Measurements from ENCODE around the gene BARHL2. TPM values are rescaled to one million over a fixed set of nuclear protein-coding genes. Genes with fewer than 3 reads are reported as not detected.

BARHL2 gene
- total RNA-seq, 2 donors from 2014 or later = not detected

DNA sequence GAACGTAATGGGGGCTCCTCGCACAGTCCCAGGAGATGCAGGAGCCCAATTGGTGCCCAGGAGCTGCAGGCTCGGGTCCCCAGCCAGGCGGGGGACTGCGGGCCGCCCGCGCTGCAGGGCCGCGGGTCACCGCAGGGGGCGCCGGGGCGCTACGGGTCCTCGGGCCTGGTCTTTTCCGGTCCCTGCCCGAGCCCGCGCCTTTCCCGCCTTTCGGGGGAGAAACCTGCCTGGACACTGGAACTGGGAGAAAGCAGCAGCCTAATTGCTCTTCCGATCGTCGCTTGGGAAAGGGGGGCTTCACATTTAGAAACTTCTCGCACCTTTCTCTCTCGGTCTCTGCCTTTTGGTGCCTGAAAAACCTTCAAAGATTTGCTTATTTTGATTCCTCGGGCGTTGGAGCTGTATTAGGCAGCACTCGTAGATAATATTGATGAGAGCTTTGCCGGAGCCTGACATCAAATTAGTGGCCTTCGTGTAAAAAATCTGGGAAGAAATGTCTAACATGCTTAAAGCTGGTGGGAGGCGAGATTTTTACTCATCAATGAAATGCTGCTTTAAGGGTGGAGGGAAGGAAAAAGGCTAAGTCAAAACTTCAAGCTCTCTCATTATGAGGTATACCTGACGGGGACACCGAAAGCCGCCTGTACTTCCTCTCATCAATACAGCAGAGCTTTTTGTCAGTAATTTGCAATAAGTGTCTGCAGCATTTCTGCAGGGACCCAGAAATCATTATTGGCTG is 12.6 kb upstream of the BARHL2 start:
- Mint-ChIP-seq H3K4me1 (ENCODE audit: low read depth) (peaks cover 49% of the 10 kb centered on the region), H3K36me3 (ENCODE audit: insufficient read depth in 2 of 2) (peaks cover 7 to 8% of the 10 kb centered on the region in 2 donors), H3K9me3 (no peaks in the 10 kb centered on the region), H3K4me3 (peak overlapping the region; percentile 86 to 88), H3K27ac (peak overlapping the region; percentile 2), H3K27me3 (ENCODE audit: low read depth) (peaks cover 96% of the 10 kb centered on the region)
- peak in 1 of 2 donors; percentile 59 for DNase-seq
- peak; percentile 67 to 69 for ATAC-seq (replicated peaks in 1 of 2)

DNA sequence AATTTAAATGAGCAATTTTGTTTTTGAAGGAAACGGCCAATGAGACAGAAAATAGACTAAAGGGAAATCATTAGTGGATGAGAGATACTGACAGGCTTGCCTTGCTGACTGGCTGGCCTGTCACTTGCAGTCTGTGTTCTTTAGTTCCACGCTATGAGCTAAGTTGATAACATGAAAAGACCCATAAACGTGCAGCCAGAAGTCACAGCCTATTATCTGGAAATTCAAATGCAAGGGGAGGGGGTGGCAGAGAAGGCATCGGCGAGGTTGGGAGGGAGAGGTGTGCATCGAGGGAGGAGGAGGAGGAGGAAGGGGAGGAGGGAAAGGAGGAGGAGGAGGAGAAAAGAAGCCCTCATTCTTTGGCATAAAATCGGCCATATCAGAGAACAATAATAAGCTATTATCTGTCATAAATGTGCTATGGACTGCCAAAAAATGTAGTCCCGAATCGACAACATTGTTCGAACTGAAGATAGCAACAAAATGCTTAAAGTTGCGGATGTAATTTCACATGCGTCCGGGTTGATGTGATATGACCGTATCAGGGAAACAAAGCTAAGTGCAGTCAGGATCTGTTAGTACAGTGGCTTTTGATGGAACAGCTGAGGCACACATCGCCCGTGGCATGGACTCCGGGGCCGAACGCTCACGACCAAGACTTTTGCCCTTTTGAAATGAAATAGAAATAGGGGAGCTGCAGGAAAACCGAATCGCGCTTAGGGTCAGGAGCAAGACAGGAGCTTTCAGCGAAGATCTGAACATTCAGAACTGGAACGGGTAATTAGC is 11.6 kb upstream of the BARHL2 start:
- H3K36me3 Mint-ChIP-seq (ENCODE audit: insufficient read depth in 2 of 2) = peaks cover 8 to 10% of the 10 kb centered on the region in 2 donors
- H3K4me3 Mint-ChIP-seq = peak overlapping the region; percentile 57 to 72
- peaks cover 0 to 1% of the 10 kb centered on the region in 2 donors for H3K9me3 Mint-ChIP-seq
- peak overlapping the region; percentile 0 for H3K27ac Mint-ChIP-seq
- H3K4me1 Mint-ChIP-seq (ENCODE audit: low read depth) = peaks cover 58% of the 10 kb centered on the region
- peaks cover 98% of the 10 kb centered on the region for H3K27me3 Mint-ChIP-seq (ENCODE audit: low read depth)
- DNase-seq (no peak), ATAC-seq (replicated peaks in 1 of 2) (no peak)

DNA sequence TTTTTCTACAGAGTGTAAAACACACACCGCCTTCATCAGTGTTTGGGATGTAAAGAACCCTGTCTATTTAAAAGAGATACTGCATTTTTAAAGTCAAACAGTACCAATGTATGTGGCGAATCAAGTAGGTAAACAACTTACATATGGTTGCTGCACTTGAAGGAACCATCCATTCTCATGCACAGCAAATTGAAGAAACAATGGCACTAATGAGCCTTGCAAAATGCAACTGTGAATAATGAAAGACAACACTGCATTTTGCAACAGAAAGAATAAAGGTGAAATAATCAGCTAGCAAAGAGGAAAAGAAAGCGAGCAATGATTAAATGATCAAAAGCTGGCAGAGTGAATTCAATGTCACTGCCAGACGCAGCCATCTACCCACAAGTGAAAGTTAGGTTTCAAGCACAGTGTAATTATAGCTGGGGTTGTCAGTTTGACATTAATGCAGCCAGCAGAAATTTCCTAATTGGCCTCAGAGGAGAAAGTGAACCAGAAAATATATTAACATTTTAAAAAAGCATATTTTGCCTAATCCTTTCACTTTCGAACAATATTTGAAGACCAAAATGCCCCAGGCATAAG is 10.9 kb upstream of the BARHL2 start:
- ATAC-seq (replicated peaks in 1 of 2) (no peak), DNase-seq (no peak)
- Mint-ChIP-seq H3K27ac (no peak overlapping the region), H3K27me3 (ENCODE audit: low read depth) (peaks cover 98% of the 10 kb centered on the region), H3K9me3 (peaks cover 0 to 1% of the 10 kb centered on the region in 2 donors), H3K4me1 (ENCODE audit: low read depth) (peaks cover 65% of the 10 kb centered on the region), H3K36me3 (ENCODE audit: insufficient read depth in 2 of 2) (peaks cover 8 to 10% of the 10 kb centered on the region in 2 donors), H3K4me3 (peak overlapping the region; percentile 11 to 57)

DNA sequence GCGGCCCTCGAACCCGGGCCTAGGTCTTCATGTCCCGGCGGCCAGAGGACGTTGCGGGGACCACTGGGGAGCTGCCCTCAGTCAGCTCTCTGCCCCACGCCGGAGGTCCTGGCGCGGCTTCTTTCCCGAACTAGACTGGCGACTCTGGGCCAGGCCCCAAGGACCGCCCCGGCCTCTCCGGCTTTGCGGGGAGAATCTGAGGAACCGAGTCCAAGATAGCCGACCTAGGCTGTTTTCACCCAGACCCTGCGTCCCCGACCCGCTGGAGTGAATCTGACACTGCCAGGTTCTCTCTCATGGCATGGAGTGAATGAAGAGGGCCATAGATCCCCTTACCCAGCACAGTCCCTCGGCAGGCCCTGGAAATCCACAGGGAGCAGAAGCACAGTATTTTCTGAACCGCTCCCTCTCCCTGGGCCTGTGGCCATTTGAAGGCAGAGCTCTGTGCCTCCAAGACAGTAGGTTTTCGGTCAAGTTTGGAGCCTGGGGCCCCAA is 9.9 kb upstream of the BARHL2 start:
- ATAC-seq (replicated peaks in 1 of 2) (no peak), DNase-seq (no peak)
- peak overlapping the region; percentile 63 to 68 for H3K4me3 Mint-ChIP-seq
- peaks cover 8 to 10% of the 10 kb centered on the region in 2 donors for H3K36me3 Mint-ChIP-seq (ENCODE audit: insufficient read depth in 2 of 2)
- H3K27me3 Mint-ChIP-seq (ENCODE audit: low read depth) = peaks cover 98% of the 10 kb centered on the region
- peaks cover 68% of the 10 kb centered on the region for H3K4me1 Mint-ChIP-seq (ENCODE audit: low read depth)
- H3K9me3 Mint-ChIP-seq = peaks cover 0 to 1% of the 10 kb centered on the region in 2 donors
- no peak overlapping the region for H3K27ac Mint-ChIP-seq

DNA sequence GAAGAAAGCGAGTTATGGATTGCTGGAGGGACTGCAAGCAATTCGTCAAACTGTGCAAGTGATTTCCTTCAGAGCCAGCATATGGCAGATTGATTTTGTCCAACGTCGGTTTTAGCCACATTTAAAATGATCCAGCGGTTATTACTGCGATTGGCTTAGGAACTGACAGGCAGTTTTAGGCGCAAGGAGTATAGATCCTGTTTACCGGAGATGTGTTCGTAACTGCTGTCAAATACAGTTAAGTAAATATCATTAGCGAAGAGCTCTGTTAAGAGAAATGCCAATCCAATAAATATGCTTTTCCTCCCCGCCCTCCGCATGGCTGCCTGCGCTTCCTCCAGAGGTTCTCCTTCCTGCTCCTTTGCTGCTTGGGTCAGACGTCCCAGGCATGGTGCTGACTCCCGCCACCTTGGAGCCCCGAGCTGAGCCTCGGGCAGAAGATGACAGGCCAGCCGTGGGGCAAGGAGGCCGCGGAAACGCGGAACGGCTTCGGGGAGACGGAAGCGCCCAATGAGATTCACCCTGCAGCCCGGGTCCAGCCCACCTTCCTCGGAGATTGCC is 9.4 kb upstream of the BARHL2 start:
- H3K27ac Mint-ChIP-seq = peak overlapping the region; percentile 70
- DNase-seq = no peak

DNA sequence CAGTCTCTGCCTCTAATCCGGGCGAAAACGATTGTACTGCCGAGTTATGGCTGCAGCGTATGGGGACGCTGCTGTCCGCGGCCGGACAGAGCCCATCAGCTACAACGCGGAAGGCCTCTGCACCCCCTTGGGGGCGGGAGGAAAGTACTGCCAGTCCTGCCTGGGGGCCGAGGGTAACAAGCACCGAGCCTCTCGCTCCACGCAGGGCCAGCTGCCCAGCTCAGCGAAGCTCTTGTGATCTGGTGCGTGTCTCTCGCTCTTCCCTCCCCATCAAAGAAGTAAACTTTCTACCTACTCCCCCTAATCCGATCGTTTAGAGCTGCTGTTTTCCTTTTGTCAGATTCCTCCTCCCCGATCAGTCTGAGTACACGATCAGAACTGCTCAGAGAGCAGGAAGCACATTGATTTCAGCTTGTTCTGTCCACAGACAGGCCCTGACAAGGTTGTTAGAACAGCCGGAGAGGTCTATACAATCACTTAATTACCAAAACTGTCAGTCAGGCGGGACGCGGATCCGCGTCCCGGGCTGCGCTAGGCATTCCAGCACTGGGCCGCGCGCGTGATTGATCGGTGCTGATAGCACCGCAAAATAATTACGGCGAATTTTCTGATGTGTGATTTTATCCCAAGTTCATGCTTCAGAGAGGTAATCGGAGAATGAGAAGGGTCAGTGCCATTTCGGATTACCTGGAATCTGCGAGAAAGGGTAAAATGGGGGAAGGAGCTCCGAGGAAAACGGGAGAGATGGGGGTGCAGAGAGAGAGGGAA is 8.7 kb upstream of the BARHL2 start:
- no peak for DNase-seq
- peaks cover 99% of the 10 kb centered on the region for H3K27me3 Mint-ChIP-seq (ENCODE audit: low read depth)
- peak overlapping the region; percentile 63 to 68 for H3K4me3 Mint-ChIP-seq
- H3K4me1 Mint-ChIP-seq (ENCODE audit: low read depth) = peaks cover 76% of the 10 kb centered on the region
- peaks cover 8 to 10% of the 10 kb centered on the region in 2 donors for H3K36me3 Mint-ChIP-seq (ENCODE audit: insufficient read depth in 2 of 2)
- H3K9me3 Mint-ChIP-seq = peaks cover 0 to 1% of the 10 kb centered on the region in 2 donors
- ATAC-seq (replicated peaks in 1 of 2) = no peak
- peak overlapping the region; percentile 70 for H3K27ac Mint-ChIP-seq

More for the DNA sequence above, 9.4 kb upstream of the BARHL2 start:
- peaks cover 8 to 10% of the 10 kb centered on the region in 2 donors for H3K36me3 Mint-ChIP-seq (ENCODE audit: insufficient read depth in 2 of 2)
- no peak for ATAC-seq (replicated peaks in 1 of 2)
- H3K4me3 Mint-ChIP-seq = peak overlapping the region; percentile 63 to 68
- peaks cover 99% of the 10 kb centered on the region for H3K27me3 Mint-ChIP-seq (ENCODE audit: low read depth)
- H3K9me3 Mint-ChIP-seq = peaks cover 0 to 1% of the 10 kb centered on the region in 2 donors
- peaks cover 73% of the 10 kb centered on the region for H3K4me1 Mint-ChIP-seq (ENCODE audit: low read depth)

DNA sequence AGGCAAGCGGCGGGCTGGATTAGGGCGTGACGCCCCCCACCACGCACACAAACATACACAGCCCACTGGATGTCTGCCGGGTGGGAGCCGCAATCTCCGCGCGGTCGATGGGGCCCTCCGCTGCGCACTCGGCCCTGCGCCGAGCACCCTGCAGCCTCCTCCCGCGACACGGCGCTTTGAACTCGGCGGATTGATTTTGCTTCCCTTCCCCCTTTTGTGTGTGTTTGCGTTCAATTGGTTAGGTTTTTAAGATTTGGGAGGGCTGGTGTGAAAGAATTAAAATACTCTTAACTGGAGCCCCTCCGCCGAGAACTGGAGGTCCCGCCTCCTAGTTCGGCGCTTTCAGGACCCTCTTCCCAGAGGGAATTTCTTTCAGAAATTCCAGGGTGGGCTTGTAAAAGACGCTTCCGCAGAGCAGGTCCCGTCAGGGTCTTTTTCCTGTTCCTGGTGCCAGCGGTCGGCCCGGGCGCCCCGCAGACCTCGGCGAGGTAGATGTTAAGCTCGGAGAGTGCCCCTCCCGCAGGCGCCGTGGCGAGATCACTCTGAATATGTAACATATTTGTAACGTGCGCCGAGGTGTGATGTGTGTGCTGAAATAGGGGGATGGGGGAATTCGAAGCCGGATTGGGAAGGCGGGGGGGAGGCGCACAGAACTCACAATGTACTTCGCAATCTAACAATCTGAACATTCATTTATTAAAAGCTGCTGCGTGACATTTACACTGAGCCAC is 8.0 kb upstream of the BARHL2 start:
- no peak for DNase-seq
- no peak for ATAC-seq (replicated peaks in 1 of 2)
- Mint-ChIP-seq H3K9me3 (peaks cover 0 to 1% of the 10 kb centered on the region in 2 donors), H3K4me1 (ENCODE audit: low read depth) (peaks cover 71% of the 10 kb centered on the region), H3K4me3 (peak overlapping the region; percentile 63 to 68), H3K36me3 (ENCODE audit: insufficient read depth in 2 of 2) (peaks cover 7% of the 10 kb centered on the region in 2 donors), H3K27ac (peak overlapping the region; percentile 70), H3K27me3 (ENCODE audit: low read depth) (peaks cover 99% of the 10 kb centered on the region)

DNA sequence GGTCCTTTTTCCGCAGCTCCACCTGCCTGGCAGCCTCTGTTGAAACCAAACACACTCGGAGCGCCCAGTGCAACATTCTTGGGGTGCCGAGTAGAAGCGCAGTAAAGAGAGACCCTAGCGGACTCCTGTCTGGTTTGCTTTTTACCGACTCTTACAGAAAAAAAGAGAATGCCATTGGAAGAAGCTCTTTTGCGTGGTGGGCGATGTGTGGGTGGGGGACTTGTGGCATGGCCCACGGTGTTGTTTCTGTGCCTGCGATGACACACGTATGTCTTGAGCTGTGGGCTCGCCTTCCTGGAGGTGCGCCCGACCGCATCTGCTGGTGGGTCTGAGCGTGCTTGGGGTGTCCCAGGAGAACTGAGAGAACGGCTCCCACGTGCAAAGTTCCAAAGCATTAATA is 7.3 kb upstream of the BARHL2 start:
- DNase-seq = no peak
- Mint-ChIP-seq H3K27ac (no peak overlapping the region), H3K4me1 (ENCODE audit: low read depth) (peaks cover 66% of the 10 kb centered on the region), H3K36me3 (ENCODE audit: insufficient read depth in 2 of 2) (peaks cover 8 to 9% of the 10 kb centered on the region in 2 donors), H3K27me3 (ENCODE audit: low read depth) (peaks cover 98% of the 10 kb centered on the region), H3K4me3 (peak overlapping the region; percentile 68 to 70), H3K9me3 (peaks cover 0 to 1% of the 10 kb centered on the region in 2 donors)
- ATAC-seq (replicated peaks in 1 of 2) = no peak

DNA sequence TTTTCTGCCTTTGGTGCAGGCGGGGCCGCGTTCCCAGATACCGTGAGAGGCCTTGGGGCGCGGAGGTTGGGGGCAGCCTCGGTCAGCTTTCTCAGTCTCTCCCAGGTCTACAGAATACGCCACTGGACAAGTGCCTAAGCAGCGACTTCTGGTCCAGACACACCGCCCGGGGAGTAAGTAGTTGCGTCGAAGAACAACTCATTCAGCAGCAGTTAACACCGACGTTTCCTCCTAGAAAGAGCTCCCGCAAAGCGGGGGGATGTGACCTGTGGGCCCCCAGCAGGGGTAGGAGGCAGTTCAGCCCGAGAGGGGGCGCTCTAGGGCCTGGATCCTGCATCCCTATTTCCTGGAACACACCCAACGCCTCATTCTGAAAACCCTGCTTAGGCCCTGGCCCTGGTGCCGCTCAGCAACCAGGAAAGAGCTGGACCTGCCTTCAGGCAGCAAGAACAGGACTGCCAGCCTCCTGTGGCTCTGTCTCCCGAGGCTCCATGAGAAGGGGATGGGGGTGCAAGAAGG is 6.5 kb upstream of the BARHL2 start:
- H3K27me3 Mint-ChIP-seq (ENCODE audit: low read depth) = peaks cover 99% of the 10 kb centered on the region
- H3K9me3 Mint-ChIP-seq = peaks cover 0 to 1% of the 10 kb centered on the region in 2 donors
- H3K4me3 Mint-ChIP-seq = peak overlapping the region; percentile 68 to 70
- DNase-seq (no peak), ATAC-seq (replicated peaks in 1 of 2) (peak in 1 of 2 donors; percentile 48)
- peak overlapping the region; percentile 20 for H3K27ac Mint-ChIP-seq
- peaks cover 9 to 12% of the 10 kb centered on the region in 2 donors for H3K36me3 Mint-ChIP-seq (ENCODE audit: insufficient read depth in 2 of 2)
- peaks cover 66% of the 10 kb centered on the region for H3K4me1 Mint-ChIP-seq (ENCODE audit: low read depth)

DNA sequence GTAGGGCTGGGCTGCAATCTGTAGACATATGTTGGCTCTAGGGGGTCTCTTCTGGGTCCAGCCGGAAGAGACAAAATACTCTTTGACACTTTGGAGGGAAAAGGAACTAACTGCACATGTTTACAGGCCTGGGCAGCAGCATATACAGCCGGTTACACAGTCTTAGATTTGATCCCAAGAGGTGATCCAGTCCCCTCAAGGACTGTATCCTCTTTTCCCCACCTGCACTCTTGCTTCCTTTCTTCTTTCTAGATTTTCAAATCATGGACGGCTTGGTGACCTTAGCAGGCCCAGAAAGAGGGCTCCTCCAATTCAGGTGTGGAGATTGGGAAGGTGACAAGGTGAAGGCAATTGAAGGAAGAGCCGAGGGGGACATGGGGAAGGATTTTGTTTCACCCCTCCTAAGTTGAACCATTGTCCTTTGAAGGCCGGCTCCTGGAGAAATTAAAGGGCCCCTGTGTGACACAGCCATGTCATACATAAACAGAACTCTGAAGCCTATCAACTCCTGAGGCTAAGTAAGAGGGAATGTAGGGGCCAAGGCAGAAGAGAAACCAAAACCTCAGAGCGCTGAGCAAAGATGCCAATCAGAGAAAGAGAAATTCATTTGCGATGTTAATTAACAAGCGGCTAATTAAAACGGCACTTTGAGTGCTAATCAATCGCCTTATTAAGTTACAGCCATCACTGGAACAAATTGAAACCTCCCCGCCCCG is 5.9 kb upstream of the BARHL2 start:
- peaks cover 99% of the 10 kb centered on the region for H3K27me3 Mint-ChIP-seq (ENCODE audit: low read depth)
- DNase-seq = no peak
- peak overlapping the region; percentile 8 for H3K27ac Mint-ChIP-seq
- peak overlapping the region; percentile 68 to 70 for H3K4me3 Mint-ChIP-seq
- peaks cover 0 to 1% of the 10 kb centered on the region in 2 donors for H3K9me3 Mint-ChIP-seq
- peaks cover 64% of the 10 kb centered on the region for H3K4me1 Mint-ChIP-seq (ENCODE audit: low read depth)
- peaks cover 12% of the 10 kb centered on the region in 2 donors for H3K36me3 Mint-ChIP-seq (ENCODE audit: insufficient read depth in 2 of 2)
- peak in 1 of 2 donors; percentile 25 for ATAC-seq (replicated peaks in 1 of 2)

Data from activated T-cell treated with anti-CD3 and anti-CD28 coated beads, Interleukin-2, amount 50 U/mL, for 72 hours (primary cell).